GM12865 (cell line): ENCODE results near the gene FAM13A.
A peak's percentile ranks its signal among the peaks of the same experiment; 100 is the strongest.

ENCODE experiments used
- DNase-seq: peaks from one replicate; pipeline ENCODE4 v3.0.0; 2010; ENCODE audit warnings: low read depth
- H3K4me3 ChIP-seq: 2 replicates; pipeline ENCODE4 v1.5.1; 2011; ENCODE audit warnings: mild to moderate bottlenecking, low read depth, low read length, control low read depth
- TF ChIP-seq, protein P1 (sequence below): IDR thresholded peaks from 2 replicates; pipeline ENCODE4 v1.5.1; 2011; ENCODE audit warnings: low read length, control low read depth, low read depth, inconsistent platforms; ENCODE audit not compliant: insufficient read depth; ENCODE audit errors: missing control alignments

Gene FAM13A

DNA sequence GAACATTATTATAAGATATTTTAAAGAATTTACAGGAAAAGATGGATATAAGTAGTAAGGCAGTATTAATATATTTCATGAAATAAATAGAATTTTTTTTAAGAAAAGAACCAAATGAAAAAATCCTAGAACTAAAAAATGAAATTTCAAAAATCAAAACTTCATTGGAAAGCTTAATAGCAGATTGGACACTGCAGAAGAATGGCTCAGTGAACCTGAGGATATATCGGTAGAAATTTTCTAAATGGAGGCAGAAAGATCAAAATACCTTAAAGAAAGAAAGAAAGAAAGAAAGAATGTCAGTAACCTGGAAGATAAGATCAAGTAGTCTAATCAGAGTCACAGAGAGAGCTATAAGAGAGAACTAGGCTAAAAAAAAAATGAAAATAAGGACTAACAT is 21.3 kb upstream of the FAM13A start:
- TF ChIP-seq, protein P1, sequence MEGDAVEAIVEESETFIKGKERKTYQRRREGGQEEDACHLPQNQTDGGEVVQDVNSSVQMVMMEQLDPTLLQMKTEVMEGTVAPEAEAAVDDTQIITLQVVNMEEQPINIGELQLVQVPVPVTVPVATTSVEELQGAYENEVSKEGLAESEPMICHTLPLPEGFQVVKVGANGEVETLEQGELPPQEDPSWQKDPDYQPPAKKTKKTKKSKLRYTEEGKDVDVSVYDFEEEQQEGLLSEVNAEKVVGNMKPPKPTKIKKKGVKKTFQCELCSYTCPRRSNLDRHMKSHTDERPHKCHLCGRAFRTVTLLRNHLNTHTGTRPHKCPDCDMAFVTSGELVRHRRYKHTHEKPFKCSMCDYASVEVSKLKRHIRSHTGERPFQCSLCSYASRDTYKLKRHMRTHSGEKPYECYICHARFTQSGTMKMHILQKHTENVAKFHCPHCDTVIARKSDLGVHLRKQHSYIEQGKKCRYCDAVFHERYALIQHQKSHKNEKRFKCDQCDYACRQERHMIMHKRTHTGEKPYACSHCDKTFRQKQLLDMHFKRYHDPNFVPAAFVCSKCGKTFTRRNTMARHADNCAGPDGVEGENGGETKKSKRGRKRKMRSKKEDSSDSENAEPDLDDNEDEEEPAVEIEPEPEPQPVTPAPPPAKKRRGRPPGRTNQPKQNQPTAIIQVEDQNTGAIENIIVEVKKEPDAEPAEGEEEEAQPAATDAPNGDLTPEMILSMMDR = no peak
- no peak for DNase-seq
- no peak overlapping the region for H3K4me3 ChIP-seq

DNA sequence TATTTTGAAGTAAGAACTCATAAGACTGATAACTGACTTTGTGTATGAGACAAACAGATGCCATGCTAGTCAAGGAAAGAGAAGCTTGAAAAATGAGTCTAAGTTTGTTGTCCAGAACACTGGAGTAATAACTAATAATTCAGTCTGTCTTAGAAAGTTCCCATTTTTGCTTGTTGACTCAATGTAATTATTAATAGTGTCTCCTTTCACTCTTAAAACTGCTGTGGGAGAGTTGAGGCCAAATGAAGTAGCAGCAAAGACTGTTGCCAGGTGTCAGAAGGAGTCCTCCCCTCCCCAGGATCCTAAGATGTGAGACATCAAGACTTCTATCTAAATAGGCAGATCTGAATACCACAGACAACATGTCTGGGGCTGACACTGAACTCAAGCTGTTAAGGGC is 20.8 kb upstream of the FAM13A start:
- H3K4me3 ChIP-seq = no peak overlapping the region
- TF ChIP-seq, protein P1 = no peak
- no peak for DNase-seq

DNA sequence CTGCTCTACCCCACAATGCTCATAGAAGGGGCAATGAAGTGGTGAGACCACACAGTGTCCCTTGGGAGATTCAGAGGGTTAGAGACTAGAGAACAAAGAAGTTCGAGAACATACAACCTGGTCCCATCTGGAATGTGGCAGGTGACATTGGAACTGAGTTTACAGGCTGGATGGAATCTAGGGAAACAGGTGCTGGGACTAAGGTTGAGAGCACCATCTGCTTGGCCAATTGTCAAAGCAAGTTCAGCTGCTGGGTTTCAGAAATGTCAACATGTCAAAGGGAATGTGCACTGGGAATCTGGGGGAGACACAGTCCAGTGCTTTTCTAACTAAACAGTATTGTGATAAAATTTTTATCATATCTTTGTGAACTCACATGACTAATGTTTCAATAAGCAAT is 15.9 kb upstream of the FAM13A start:
- DNase-seq = no peak
- TF ChIP-seq, protein P1 = no peak
- H3K4me3 ChIP-seq = no peak overlapping the region

DNA sequence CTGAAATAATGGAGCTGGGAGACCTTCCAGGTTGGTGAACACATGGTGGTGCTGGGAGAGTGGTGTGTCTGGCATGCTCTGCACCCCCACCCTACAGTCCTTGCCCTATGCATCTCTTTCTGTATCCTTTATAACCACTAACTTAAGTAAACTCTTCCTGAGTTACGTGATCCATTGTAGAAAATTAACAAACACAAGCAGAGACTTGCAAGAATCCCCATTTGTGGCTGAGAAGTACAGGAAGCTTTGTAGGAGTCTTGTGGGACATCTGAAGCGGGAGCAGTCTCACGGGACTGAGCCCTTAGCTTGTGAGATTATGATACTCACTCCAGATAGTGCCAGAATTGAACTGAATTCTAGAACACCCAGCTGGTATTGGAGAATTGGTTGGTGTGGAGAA is 14.3 kb upstream of the FAM13A start:
- TF ChIP-seq, protein P1 = no peak
- H3K4me3 ChIP-seq = no peak overlapping the region
- no peak for DNase-seq

DNA sequence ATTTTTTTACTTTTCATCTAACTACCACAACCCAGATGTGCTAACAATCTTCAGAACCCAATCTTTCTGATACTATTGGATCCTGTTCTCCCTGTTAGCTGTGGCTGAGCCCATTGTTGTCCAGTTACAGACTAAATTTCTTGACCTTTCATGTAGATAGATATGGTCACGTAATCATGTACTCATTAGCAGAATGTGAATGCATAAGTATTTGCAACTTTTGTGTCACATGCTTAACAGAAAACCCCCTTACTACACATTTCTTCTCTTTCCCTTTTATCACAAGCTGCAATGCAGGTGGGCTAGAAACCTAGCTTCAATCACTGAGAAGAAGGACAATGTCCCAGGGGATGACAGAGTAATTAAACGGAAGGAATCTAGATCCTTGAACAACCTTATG is 13.1 kb upstream of the FAM13A start:
- H3K4me3 ChIP-seq = no peak overlapping the region
- DNase-seq = peak; percentile 2
- TF ChIP-seq, protein P1 = no peak

DNA sequence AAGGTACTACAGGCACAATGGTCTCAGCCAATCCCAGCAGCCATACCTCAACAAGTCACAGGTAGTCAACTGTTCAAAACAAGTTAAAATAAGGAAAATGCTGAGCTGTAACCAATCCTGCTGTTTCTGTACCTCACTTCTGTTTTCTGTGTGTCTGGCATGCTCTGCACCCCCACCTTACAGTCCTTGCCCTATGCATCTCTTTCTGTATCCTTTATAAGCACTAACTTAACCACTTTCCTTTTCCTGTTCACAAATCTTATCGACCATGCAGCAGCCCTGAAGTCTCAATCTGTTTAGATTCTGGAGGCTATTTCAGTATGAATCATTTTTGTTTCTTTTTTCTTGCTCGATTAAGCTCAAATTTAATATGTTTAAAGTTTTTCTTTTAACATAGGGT is 12.5 kb upstream of the FAM13A start:
- TF ChIP-seq, protein P1 = no peak
- DNase-seq = peak; percentile 45
- no peak overlapping the region for H3K4me3 ChIP-seq

DNA sequence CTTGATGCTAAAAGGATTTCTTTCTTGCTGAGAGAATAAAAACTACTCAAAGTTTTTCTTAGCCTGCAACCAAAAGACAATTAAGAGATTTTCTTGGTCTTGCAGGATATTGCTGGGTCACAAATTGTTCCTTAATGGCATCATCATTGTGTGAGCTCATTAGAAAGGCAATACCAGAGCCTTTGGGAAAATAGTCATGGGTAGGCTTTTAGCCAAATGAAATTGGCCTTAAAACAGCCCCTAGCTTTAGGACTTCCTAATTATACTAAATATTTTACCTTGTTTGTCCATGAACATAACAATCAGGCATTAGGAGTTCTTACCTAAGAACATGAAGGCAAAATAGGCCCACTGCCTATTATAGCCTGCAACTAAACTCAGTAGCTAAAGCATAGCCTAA is 10.4 kb upstream of the FAM13A start:
- no peak for DNase-seq
- TF ChIP-seq, protein P1 = no peak
- H3K4me3 ChIP-seq = no peak overlapping the region
